ENCODE measurements around the gene MYH11.

DNA sequence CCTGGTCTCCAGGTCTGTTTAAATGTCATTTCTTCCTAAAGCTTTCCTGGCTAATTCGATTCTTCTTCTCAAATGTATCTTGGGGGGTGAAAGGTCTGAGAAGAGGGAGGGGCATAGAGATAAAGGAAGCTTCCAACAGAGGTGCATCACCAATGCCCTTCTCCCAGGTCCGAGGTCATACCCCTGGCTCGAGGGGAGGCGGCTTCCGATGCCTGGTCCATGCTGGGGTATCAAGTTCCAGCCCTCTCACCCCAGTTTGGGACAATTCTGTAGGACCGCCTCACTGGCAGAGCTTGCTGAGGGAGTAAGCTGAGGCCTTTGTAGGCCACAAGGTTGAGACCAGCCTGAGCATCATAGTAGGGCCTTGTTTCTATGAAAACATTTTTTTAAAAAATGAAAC is 41.8 kb upstream of the MYH11 start:
- TF ChIP-seq, protein P1, sequence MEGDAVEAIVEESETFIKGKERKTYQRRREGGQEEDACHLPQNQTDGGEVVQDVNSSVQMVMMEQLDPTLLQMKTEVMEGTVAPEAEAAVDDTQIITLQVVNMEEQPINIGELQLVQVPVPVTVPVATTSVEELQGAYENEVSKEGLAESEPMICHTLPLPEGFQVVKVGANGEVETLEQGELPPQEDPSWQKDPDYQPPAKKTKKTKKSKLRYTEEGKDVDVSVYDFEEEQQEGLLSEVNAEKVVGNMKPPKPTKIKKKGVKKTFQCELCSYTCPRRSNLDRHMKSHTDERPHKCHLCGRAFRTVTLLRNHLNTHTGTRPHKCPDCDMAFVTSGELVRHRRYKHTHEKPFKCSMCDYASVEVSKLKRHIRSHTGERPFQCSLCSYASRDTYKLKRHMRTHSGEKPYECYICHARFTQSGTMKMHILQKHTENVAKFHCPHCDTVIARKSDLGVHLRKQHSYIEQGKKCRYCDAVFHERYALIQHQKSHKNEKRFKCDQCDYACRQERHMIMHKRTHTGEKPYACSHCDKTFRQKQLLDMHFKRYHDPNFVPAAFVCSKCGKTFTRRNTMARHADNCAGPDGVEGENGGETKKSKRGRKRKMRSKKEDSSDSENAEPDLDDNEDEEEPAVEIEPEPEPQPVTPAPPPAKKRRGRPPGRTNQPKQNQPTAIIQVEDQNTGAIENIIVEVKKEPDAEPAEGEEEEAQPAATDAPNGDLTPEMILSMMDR (conservative IDR thresholded peaks at IDR 0.05; ENCODE audit: low read length), result no peak
- TF ChIP-seq EZH2phosphoT487 (IDR thresholded peaks at IDR 0.05; ENCODE audit: borderline replicate concordance), result no peak

Data from Loucy (cell line).